ENCODE data around the gene KLF5.
A peak's percentile ranks its signal among the peaks of the same experiment; 100 is the strongest.
"Not testable (repeated sequence)": the region's sequence is repeated elsewhere in the genome, so short reads cannot be mapped to it uniquely, and the experiment has no call there.

Gene KLF5

GRCh38 chr13:73088332-73088935 is 29.6 kb downstream of the KLF5 start:
- no peak for DNase-seq (ENCODE audit: low read depth)

- DNase-seq (ENCODE audit: low read depth): no peak
Measured at GRCh38 chr13:73089213-73089612, 30.4 kb downstream of the KLF5 start.

- DNase-seq (ENCODE audit: low read depth): peak; percentile 93
Measured at GRCh38 chr13:73090116-73090822, 31.5 kb downstream of the KLF5 start.

GRCh38 chr13:73090823-73091187 is 32.0 kb downstream of the KLF5 start:
- DNase-seq (ENCODE audit: low read depth): no peak

- peak; percentile 6 for DNase-seq (ENCODE audit: low read depth)
Measured at GRCh38 chr13:73092829-73093228, 34.0 kb downstream of the KLF5 start.

GRCh38 chr13:73096173-73096572 is 37.4 kb downstream of the KLF5 start:
- DNase-seq (ENCODE audit: low read depth): peak; percentile 28

- no peak for DNase-seq (ENCODE audit: low read depth)
Measured at GRCh38 chr13:73096638-73097037, 37.8 kb downstream of the KLF5 start.

- DNase-seq (ENCODE audit: low read depth): not testable (repeated sequence)
Measured at GRCh38 chr13:73100781-73101180, 42.0 kb downstream of the KLF5 start.

GRCh38 chr13:73101351-73102007 is 42.7 kb downstream of the KLF5 start:
- DNase-seq (ENCODE audit: low read depth): no peak

- no peak for DNase-seq (ENCODE audit: low read depth)
Measured at GRCh38 chr13:73103238-73103637, 44.4 kb downstream of the KLF5 start.

GRCh38 chr13:73106513-73107178 is 47.8 kb downstream of the KLF5 start:
- no peak for DNase-seq (ENCODE audit: low read depth)

GRCh38 chr13:73107481-73107880 is 48.7 kb downstream of the KLF5 start:
- DNase-seq (ENCODE audit: low read depth): no peak

GRCh38 chr13:73107970-73108369 is 49.2 kb downstream of the KLF5 start:
- DNase-seq (ENCODE audit: low read depth): no peak

GRCh38 chr13:73109288-73109899 is 50.6 kb downstream of the KLF5 start:
- no peak for DNase-seq (ENCODE audit: low read depth)

- DNase-seq (ENCODE audit: low read depth): no peak
Measured at GRCh38 chr13:73109969-73110368, 51.2 kb downstream of the KLF5 start.

GRCh38 chr13:73110814-73111213 is 52.0 kb downstream of the KLF5 start:
- no peak for DNase-seq (ENCODE audit: low read depth)

- no peak for DNase-seq (ENCODE audit: low read depth)
Measured at GRCh38 chr13:73111331-73111730, 52.5 kb downstream of the KLF5 start.

GRCh38 chr13:73119612-73120011 is 60.8 kb downstream of the KLF5 start:
- no peak for DNase-seq (ENCODE audit: low read depth)

Data from ELR (cell line).